SK-N-SH (cell line): Measurements from ENCODE around the gene PDGFRB. TPM values are rescaled to one million over a fixed set of nuclear protein-coding genes. Genes with fewer than 3 reads are reported as not detected.

ENCODE experiments used
- CTCF ChIA-PET: fragments of 300-600, 350-600 bp; formaldehyde crosslinking; extraction: SDS; loops from one replicate; lab custom pipeline; 2021; lab: Yijun Ruan, JAX
- POLR2A ChIA-PET: fragments of 350-600 bp; sonication (Branson Sonifier 250); formaldehyde crosslinking; extraction: SDS; loops from one replicate; lab custom pipeline; 2020; ENCODE audit warnings: antibody characterized with exemption, inconsistent platforms; lab: Yijun Ruan, JAX
- DNase-seq: peaks from one replicate; pipeline ENCODE4 v3.0.0; 2012
- H2AFZ ChIP-seq: fragments of 200-600 bp; sonication (generic); 2 replicates; pipeline ENCODE4 v1.8.1; 2016; ENCODE audit warnings: antibody characterized with exemption, mild to moderate bottlenecking, low read depth
- H3F3A ChIP-seq: fragments of 200-600 bp; sonication (generic); replicated peaks from 2 replicates; pipeline ENCODE3; 2016; ENCODE audit warnings: antibody characterized with exemption, mild to moderate bottlenecking; ENCODE audit not compliant: insufficient read depth
- H3K27ac ChIP-seq, 2 experiments: fragments of 200-500 bp in 1 of 2; fragments of 200-600 bp in 1 of 2; sonication (Bioruptor generic) in 1 of 2; sonication (generic), shearing (Covaris generic) in 1 of 2; 2 replicates each; pipeline versions ENCODE4 v1.5.1 to v1.6.1; 2014 to 2016; ENCODE audit warnings: low read depth in 2 of 2, inconsistent platforms in 1 of 2, low read length in 1 of 2, mild to moderate bottlenecking in 1 of 2, mixed read lengths in 1 of 2
- H3K27me3 ChIP-seq: fragments of 200-600 bp; sonication (generic), shearing (Covaris generic); 2 replicates; pipeline ENCODE4 v1.6.1; 2016; ENCODE audit warnings: mixed run types; ENCODE audit not compliant: insufficient read depth
- H3K36me3 ChIP-seq, 2 experiments: fragments of 200-500 bp in 1 of 2; fragments of 200-600 bp in 1 of 2; sonication (Bioruptor generic) in 1 of 2; sonication (generic) in 1 of 2; replicated peaks in 1 of 2; 2 replicates each; pipeline versions ENCODE3 to v1.5.1; 2014 to 2016; ENCODE audit warnings: low read length in 1 of 2, mild to moderate bottlenecking in 1 of 2; ENCODE audit not compliant: insufficient read depth in 2 of 2, control insufficient read depth in 1 of 2
- H3K4me1 ChIP-seq, 2 experiments: fragments of 200-500 bp in 1 of 2; fragments of 200-600 bp in 1 of 2; sonication (Bioruptor generic) in 1 of 2; sonication (generic), shearing (Covaris generic) in 1 of 2; 2 replicates each; pipeline versions ENCODE4 v1.5.1 to v1.6.1; 2014 to 2016; ENCODE audit warnings: low read depth in 1 of 2, low read length in 1 of 2, mixed run types in 1 of 2; ENCODE audit not compliant: insufficient read depth in 2 of 2, control insufficient read depth in 1 of 2
- H3K4me2 ChIP-seq: fragments of 200-600 bp; sonication (generic), shearing (Covaris generic); 2 replicates; pipeline ENCODE4 v1.6.1; 2017; ENCODE audit warnings: mixed run types
- H3K4me3 ChIP-seq, 2 experiments: fragments of 200-500 bp in 1 of 2; fragments of 200-600 bp in 1 of 2; sonication (Bioruptor generic) in 1 of 2; sonication (generic), shearing (Covaris generic) in 1 of 2; 2 replicates each; pipeline versions ENCODE4 v1.5.1 to v1.8.1; 2014 to 2016; ENCODE audit warnings: low read depth in 2 of 2, inconsistent platforms in 1 of 2, low read length in 1 of 2, mild to moderate bottlenecking in 1 of 2, mixed read lengths in 1 of 2, moderate library complexity in 1 of 2
- H3K79me2 ChIP-seq: fragments of 200-600 bp; sonication (generic); 2 replicates; pipeline ENCODE4 v1.8.1; 2017; ENCODE audit warnings: mild to moderate bottlenecking; ENCODE audit not compliant: insufficient read depth
- H3K9ac ChIP-seq: fragments of 200-600 bp; sonication (generic); 2 replicates; pipeline ENCODE4 v1.6.1; 2017; ENCODE audit warnings: mixed run types
- H3K9me2 ChIP-seq: fragments of 200-600 bp; sonication (generic); 2 replicates; pipeline ENCODE4 v1.6.1; 2017; ENCODE audit warnings: mixed run types
- H3K9me3 ChIP-seq: fragments of 200-600 bp; sonication (generic); 2 replicates; pipeline ENCODE4 v1.6.1; 2017; ENCODE audit warnings: mixed run types, mild to moderate bottlenecking, moderate library complexity
- H4K20me1 ChIP-seq: fragments of 200-600 bp; sonication (generic); 2 replicates; pipeline ENCODE4 v1.6.1; 2017; ENCODE audit warnings: mild to moderate bottlenecking, mixed run types; ENCODE audit not compliant: insufficient read depth
- ELF1 ChIP-seq: IDR thresholded peaks from 2 replicates; pipeline ENCODE4 v1.4.0; 2012
- EZH2phosphoT487 ChIP-seq: fragments of 200-600 bp; sonication (generic); IDR thresholded peaks from 2 replicates; pipeline ENCODE4 v1.6.1; 2017; ENCODE audit warnings: low read depth, mixed run types, mild to moderate bottlenecking, antibody characterized with exemption, moderate library complexity, borderline replicate concordance
- IRF3 ChIP-seq: fragments of 150-350 bp; IDR thresholded peaks from 2 replicates; pipeline ENCODE4 v1.6.1; 2016; ENCODE audit warnings: mild to moderate bottlenecking, low read depth, low read length
- MAX ChIP-seq: IDR thresholded peaks from 2 replicates; pipeline ENCODE4 v1.4.0; 2012; ENCODE audit warnings: low read depth
- MEF2A ChIP-seq: IDR thresholded peaks from 2 replicates; pipeline ENCODE4 v1.4.0; 2012; ENCODE audit warnings: low read depth, borderline replicate concordance
- MXI1 ChIP-seq: IDR thresholded peaks from 2 replicates; pipeline ENCODE4 v1.6.1; 2012; ENCODE audit warnings: mild to moderate bottlenecking, low read depth, low read length, improper control_type of control experiment
- NFIC ChIP-seq: IDR thresholded peaks from 2 replicates; pipeline ENCODE4 v1.4.0; 2012; ENCODE audit warnings: borderline replicate concordance
- PBX3 ChIP-seq: IDR thresholded peaks from 2 replicates; pipeline ENCODE4; 2012
- RAD21 ChIP-seq: IDR thresholded peaks from 2 replicates; pipeline ENCODE4 v1.6.1; 2012; ENCODE audit warnings: mild to moderate bottlenecking, low read length
- RCOR1 ChIP-seq: fragments of 150-350 bp; IDR thresholded peaks from 2 replicates; pipeline ENCODE4 v1.6.1; 2017; ENCODE audit warnings: antibody characterized with exemption, low read length
- RXRA ChIP-seq: IDR thresholded peaks from 2 replicates; pipeline ENCODE4 v1.4.0; 2012; ENCODE audit warnings: low read depth, mild to moderate bottlenecking, borderline replicate concordance
- SIN3A ChIP-seq: IDR thresholded peaks from 2 replicates; pipeline ENCODE4 v1.6.1; 2012; ENCODE audit warnings: low read depth, mild to moderate bottlenecking, low read length, moderate library complexity, borderline replicate concordance
- SMC3 ChIP-seq: IDR thresholded peaks from 2 replicates; pipeline ENCODE4 v1.6.1; 2012; ENCODE audit warnings: low read depth, low read length, improper control_type of control experiment
- TAF1 ChIP-seq: IDR thresholded peaks from 2 replicates; pipeline ENCODE4 v1.6.1; 2012; ENCODE audit warnings: low read depth, mild to moderate bottlenecking, low read length, moderate library complexity, borderline replicate concordance
- TCF12 ChIP-seq: IDR thresholded peaks from 2 replicates; pipeline ENCODE4 v1.4.0; 2012
- TEAD4 ChIP-seq: IDR thresholded peaks from 2 replicates; pipeline ENCODE4 v1.4.0; 2012; ENCODE audit warnings: mild to moderate bottlenecking, borderline replicate concordance; ENCODE audit not compliant: insufficient read depth
- USF2 ChIP-seq: fragments of 150-350 bp; IDR thresholded peaks from 2 replicates; pipeline ENCODE4 v1.6.1; 2017; ENCODE audit warnings: antibody characterized with exemption, low read length, low read depth, borderline replicate concordance
- YY1 ChIP-seq: IDR thresholded peaks from 2 replicates; pipeline ENCODE4 v1.4.0; 2012; ENCODE audit warnings: low read depth, mild to moderate bottlenecking
- ZBTB33 ChIP-seq: IDR thresholded peaks from 2 replicates; pipeline ENCODE4 v1.4.0; 2012; ENCODE audit warnings: low read depth, borderline replicate concordance
- WGBS: methylation state at CpG from one replicate; pipeline ENCODE4 v1.1.6; 2017; ENCODE audit warnings: low lambda C conversion rate; 5-methylcytosine and 5-hydroxymethylcytosine counted together
- polyA plus RNA-seq, 3 experiments: library from polyadenylated mRNA; depleted of rRNA; stranded (reverse); fragments of >200 nt; gene quantifications; 2 replicates each; pipeline ENCODE4 v1.2.3, GENCODE V29; 2012

Gene PDGFRB
- polyA plus RNA-seq, 1 of the 3 experiments (the other 2 are of a cell fraction), result 32.1 TPM

- WGBS, result 97% methylated on average over 3 of the region's 3 CpGs
- CTCF ChIA-PET, result interaction anchor here (1.0 to 10.7 kb wide), 7 partner anchors 8 to 45 kb away, joined by 3 to 90 read pairs (median 5); no protein-coding TSS in a partner anchor
- Histone ChIP-seq H2AFZ (no peak overlapping the region), H3K4me3 (no peak overlapping the region), H3F3A (no peaks in the 10 kb centered on the region), H3K79me2 (no peaks in the 10 kb centered on the region), H3K27ac (no peak overlapping the region), H4K20me1 (no peaks in the 10 kb centered on the region), H3K36me3 (no peaks in the 10 kb centered on the region), H3K9me2 (no peaks in the 10 kb centered on the region), H3K9ac (no peak overlapping the region), H3K4me2 (no peak overlapping the region), H3K4me1 (peaks cover 0 to 2% of the 10 kb centered on the region in 2 experiments; a peak in 1 of 4 replicates), H3K9me3 (no peaks in the 10 kb centered on the region)
- POLR2A ChIA-PET, result no interaction called here
- no peak for DNase-seq
- TF ChIP-seq TEAD4 (no peak), ZBTB33 (no peak), SIN3A (no peak), USF2 (no peak), ELF1 (no peak), EZH2phosphoT487 (no peak), RAD21 (no peak), RCOR1 (no peak), MEF2A (no peak), TAF1 (no peak), YY1 (no peak), NFIC (no peak)
- TF ChIP-seq, all 33 proteins: peak for 0
- no peaks in the 10 kb centered on the region for H3K27me3 ChIP-seq
Measured at GRCh38 chr5:150173161-150173560, 17.5 kb upstream of the PDGFRB start.

GRCh38 chr5:150172556-150172955 is 16.9 kb upstream of the PDGFRB start:
- H4K20me1 ChIP-seq, result no peaks in the 10 kb centered on the region
- no peaks in the 10 kb centered on the region for H3K79me2 ChIP-seq
- ChIA-PET CTCF (interaction anchor here (1.0 to 10.7 kb wide), 6 partner anchors 9 to 46 kb away, joined by 3 to 90 read pairs (median 4); no protein-coding TSS in a partner anchor), POLR2A (no interaction called here)
- no peak overlapping the region for H3K4me2 ChIP-seq
- H3F3A ChIP-seq, result no peaks in the 10 kb centered on the region
- no peak overlapping the region for H3K4me3 ChIP-seq
- no peak for DNase-seq
- H3K4me1 ChIP-seq, result peaks cover 0 to 8% of the 10 kb centered on the region in 2 experiments; a peak in 1 of 4 replicates
- H3K27me3 ChIP-seq, result no peaks in the 10 kb centered on the region
- H3K27ac ChIP-seq, result no peak overlapping the region
- TF ChIP-seq TCF12, result no peak
- TF ChIP-seq MEF2A, result no peak
- no peak for TF ChIP-seq RAD21
- no peak for TF ChIP-seq IRF3
- no peak for TF ChIP-seq SIN3A
- no peak for TF ChIP-seq YY1
- no peak for TF ChIP-seq RXRA
- no peak for TF ChIP-seq PBX3
- TF ChIP-seq SMC3, result no peak
- TF ChIP-seq MAX, result no peak
- TF ChIP-seq TEAD4, result no peak
- TF ChIP-seq MXI1, result no peak
- TF ChIP-seq EZH2phosphoT487, result no peak
- 82% methylated on average over 4 of the region's 4 CpGs for WGBS
- H3K9me3 ChIP-seq, result no peaks in the 10 kb centered on the region
- no peak overlapping the region for H3K9ac ChIP-seq
- no peaks in the 10 kb centered on the region for H3K9me2 ChIP-seq
- no peak overlapping the region for H2AFZ ChIP-seq
- no peaks in the 10 kb centered on the region for H3K36me3 ChIP-seq
